ENCODE data around the gene HEG1. TPM values are rescaled to one million over a fixed set of nuclear protein-coding genes. Genes with fewer than 3 reads are reported as not detected.

HEG1 gene
- total and polyA plus RNA-seq, 2 of the 13 experiments (the other 11 are each of a cell fraction or from before 2014, with no cell fraction given), result 10.7 to 18.2 TPM

DNA sequence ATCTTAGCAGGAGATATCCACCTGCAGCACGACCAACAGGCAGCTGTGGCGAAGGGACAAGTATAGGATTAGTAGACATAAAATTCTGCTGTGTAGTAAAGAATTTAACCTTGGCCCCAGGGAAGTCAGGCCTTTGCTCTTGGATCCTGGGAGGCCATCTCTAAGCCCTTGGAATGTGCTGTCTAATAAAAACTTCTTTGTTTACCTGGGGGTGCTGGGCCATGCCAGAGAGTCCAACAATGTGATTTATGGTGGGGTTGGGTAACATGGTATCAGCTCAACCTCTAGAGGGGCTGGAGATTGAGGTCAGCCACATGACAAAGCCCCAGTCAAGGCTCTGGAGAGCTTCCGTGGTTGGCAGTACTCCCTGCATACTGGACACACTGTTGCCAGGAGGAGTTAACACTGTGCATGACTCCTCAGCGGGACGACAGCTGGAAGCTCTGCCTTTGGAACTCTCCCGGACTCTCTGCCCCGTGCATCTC is 52.4 kb downstream of the HEG1 start (continued):
- TF ChIP-seq ZNF296 (CRISPR knock-in tag; conservative IDR thresholded peaks at IDR 0.05), result no peak
- TF ChIP-seq ZNF891 (CRISPR knock-in tag; IDR thresholded peaks at IDR 0.05), result no peak
- peak; percentile 87 for TF ChIP-seq ZMYM4 (CRISPR knock-in tag; IDR thresholded peaks at IDR 0.05)
- peak; percentile 68; the same call in 1 of the 2 replicates for TF ChIP-seq IRF2 (CRISPR knock-in tag; IDR thresholded peaks at IDR 0.05)
- no peak; the same call in 1 of the 2 replicates for TF ChIP-seq SATB2 (CRISPR knock-in tag; IDR thresholded peaks at IDR 0.05)
- TF ChIP-seq, protein P1, sequence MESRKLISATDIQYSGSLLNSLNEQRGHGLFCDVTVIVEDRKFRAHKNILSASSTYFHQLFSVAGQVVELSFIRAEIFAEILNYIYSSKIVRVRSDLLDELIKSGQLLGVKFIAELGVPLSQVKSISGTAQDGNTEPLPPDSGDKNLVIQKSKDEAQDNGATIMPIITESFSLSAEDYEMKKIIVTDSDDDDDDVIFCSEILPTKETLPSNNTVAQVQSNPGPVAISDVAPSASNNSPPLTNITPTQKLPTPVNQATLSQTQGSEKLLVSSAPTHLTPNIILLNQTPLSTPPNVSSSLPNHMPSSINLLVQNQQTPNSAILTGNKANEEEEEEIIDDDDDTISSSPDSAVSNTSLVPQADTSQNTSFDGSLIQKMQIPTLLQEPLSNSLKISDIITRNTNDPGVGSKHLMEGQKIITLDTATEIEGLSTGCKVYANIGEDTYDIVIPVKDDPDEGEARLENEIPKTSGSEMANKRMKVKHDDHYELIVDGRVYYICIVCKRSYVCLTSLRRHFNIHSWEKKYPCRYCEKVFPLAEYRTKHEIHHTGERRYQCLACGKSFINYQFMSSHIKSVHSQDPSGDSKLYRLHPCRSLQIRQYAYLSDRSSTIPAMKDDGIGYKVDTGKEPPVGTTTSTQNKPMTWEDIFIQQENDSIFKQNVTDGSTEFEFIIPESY (CRISPR knock-in tag; IDR thresholded peaks at IDR 0.05), result 0 out of 2 replicates have a peak, but pooled peaks have one; percentile 36
- TF ChIP-seq SP140L (CRISPR knock-in tag; IDR thresholded peaks at IDR 0.05; ENCODE audit: borderline replicate concordance), result no peak
- TF ChIP-seq ZNF768 (CRISPR knock-in tag; IDR thresholded peaks at IDR 0.05), result no peak
- peak; percentile 26; the same call in 1 of the 2 replicates for TF ChIP-seq REPIN1 (CRISPR knock-in tag; IDR thresholded peaks at IDR 0.05; ENCODE audit: borderline replicate concordance, low read depth)
- TF ChIP-seq FOSL1 (CRISPR knock-in tag; IDR thresholded peaks at IDR 0.05; ENCODE audit: borderline replicate concordance), result no peak
- no peak for TF ChIP-seq ZBTB7A (CRISPR knock-in tag; IDR thresholded peaks at IDR 0.05)
- no peak for TF ChIP-seq ZNF33B (CRISPR knock-in tag; IDR thresholded peaks at IDR 0.05)
- no peak for TF ChIP-seq TCF12 (IDR thresholded peaks at IDR 0.05)
- TF ChIP-seq TCF12 (CRISPR knock-in tag; IDR thresholded peaks at IDR 0.05), result no peak
- TF ChIP-seq GTF3A (CRISPR knock-in tag; conservative IDR thresholded peaks at IDR 0.05), result no peak
- no peak for TF ChIP-seq ZNF251 (CRISPR knock-in tag; IDR thresholded peaks at IDR 0.05)
- TF ChIP-seq MYNN (CRISPR knock-in tag; IDR thresholded peaks at IDR 0.05; ENCODE audit: low read depth), result no peak
- no peak for TF ChIP-seq ZNF773 (CRISPR knock-in tag; IDR thresholded peaks at IDR 0.05; ENCODE audit: borderline replicate concordance)
- TF ChIP-seq, protein P2, sequence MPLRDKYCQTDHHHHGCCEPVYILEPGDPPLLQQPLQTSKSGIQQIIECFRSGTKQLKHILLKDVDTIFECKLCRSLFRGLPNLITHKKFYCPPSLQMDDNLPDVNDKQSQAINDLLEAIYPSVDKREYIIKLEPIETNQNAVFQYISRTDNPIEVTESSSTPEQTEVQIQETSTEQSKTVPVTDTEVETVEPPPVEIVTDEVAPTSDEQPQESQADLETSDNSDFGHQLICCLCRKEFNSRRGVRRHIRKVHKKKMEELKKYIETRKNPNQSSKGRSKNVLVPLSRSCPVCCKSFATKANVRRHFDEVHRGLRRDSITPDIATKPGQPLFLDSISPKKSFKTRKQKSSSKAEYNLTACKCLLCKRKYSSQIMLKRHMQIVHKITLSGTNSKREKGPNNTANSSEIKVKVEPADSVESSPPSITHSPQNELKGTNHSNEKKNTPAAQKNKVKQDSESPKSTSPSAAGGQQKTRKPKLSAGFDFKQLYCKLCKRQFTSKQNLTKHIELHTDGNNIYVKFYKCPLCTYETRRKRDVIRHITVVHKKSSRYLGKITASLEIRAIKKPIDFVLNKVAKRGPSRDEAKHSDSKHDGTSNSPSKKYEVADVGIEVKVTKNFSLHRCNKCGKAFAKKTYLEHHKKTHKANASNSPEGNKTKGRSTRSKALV (CRISPR knock-in tag; IDR thresholded peaks at IDR 0.05), result peak; percentile 58; the same call in 1 of the 2 replicates
- TF ChIP-seq, protein P3, sequence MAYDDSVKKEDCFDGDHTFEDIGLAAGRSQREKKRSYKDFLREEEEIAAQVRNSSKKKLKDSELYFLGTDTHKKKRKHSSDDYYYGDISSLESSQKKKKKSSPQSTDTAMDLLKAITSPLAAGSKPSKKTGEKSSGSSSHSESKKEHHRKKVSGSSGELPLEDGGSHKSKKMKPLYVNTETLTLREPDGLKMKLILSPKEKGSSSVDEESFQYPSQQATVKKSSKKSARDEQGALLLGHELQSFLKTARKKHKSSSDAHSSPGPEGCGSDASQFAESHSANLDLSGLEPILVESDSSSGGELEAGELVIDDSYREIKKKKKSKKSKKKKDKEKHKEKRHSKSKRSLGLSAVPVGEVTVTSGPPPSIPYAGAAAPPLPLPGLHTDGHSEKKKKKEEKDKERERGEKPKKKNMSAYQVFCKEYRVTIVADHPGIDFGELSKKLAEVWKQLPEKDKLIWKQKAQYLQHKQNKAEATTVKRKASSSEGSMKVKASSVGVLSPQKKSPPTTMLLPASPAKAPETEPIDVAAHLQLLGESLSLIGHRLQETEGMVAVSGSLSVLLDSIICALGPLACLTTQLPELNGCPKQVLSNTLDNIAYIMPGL (CRISPR knock-in tag; IDR thresholded peaks at IDR 0.05; ENCODE audit: borderline replicate concordance in 1 of 2, low read depth in 1 of 2), result no peak
- no peak for TF ChIP-seq ZNF121 (CRISPR knock-in tag; IDR thresholded peaks at IDR 0.05)

Measured in HepG2 (cell line).